CD4-positive, alpha-beta T cell treated with Interleukin-15 for 4 hours (primary cell): Measurements from ENCODE around the gene WNT5A.
"Not testable (repeated sequence)": the region's sequence is repeated elsewhere in the genome, so short reads cannot be mapped to it uniquely, and the experiment has no call there.

Source experiments
- DNase-seq: peaks from one replicate; pipeline ENCODE4 v3.0.0-alpha.2; 2020; ENCODE audit warnings: low spot score

WNT5A gene

DNA sequence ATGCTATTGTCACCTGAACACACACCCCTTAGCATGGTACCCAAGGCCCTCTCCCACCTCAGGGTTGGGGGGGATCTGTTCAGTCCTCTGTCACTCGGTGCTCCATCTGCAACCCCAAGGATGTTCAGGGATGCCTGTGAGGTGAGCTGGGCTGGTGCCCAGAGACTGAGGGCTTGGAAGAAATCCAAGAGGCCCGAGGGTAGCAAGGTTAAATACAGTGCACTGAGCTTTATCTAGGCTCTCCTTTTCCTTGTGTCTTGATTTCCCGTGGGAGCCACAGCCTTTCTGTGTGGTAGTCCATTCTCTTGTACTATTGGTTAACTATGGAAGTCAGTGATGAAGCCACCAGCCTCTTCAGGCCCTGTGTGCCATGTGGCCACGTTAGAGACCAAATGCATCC is 18.7 kb upstream of the WNT5A start:
- DNase-seq, result no peak

- not testable (repeated sequence) for DNase-seq
These were observed 18.0 kb upstream of the WNT5A start for GRCh38 chr3:55505102-55505501.

DNA sequence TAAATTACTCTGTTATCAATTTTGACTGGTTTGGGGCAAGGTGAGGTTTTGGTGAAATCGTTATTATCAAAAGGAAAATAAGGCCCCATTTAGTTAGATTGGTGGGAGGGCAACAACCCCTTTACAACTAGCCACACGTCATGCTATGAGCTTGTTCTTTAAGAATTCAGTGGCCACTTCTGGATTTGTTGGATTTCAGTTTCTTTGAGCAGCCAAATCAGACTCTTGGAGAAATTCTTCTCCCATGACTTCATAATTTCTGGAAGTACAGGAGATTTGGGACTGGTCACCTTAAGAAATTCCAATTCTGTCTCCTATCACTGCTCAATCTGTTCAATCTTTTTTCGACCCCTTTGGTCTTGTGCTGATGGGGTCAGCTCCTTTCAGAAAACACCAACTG is 14.8 kb upstream of the WNT5A start:
- DNase-seq, result no peak

- DNase-seq, result no peak
These were observed 13.6 kb upstream of the WNT5A start for GRCh38 chr3:55500555-55501330.

GRCh38 chr3:55498520-55498919 is 11.4 kb upstream of the WNT5A start:
- no peak for DNase-seq

DNA sequence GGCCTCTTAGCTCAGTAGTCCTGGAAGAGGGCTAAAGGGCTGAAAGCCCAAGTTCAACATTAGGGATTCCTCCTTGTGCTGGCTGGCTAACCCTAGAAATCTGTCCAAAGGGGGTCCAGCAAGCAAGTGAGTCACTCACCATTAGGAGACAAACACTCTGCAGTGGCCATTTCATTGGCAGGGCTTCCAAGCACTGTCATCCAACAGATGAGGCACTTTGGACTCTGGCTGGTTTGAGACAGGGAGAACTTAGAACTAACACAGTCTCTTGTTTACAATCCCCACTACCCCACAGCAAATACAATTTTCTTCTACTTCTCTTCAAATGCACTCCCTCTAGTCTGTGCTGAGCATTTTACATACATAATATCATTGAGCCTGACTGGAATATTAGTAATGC is 10.1 kb upstream of the WNT5A start:
- no peak for DNase-seq

- no peak for DNase-seq
These were observed 7.9 kb upstream of the WNT5A start for GRCh38 chr3:55494976-55495375.

DNA sequence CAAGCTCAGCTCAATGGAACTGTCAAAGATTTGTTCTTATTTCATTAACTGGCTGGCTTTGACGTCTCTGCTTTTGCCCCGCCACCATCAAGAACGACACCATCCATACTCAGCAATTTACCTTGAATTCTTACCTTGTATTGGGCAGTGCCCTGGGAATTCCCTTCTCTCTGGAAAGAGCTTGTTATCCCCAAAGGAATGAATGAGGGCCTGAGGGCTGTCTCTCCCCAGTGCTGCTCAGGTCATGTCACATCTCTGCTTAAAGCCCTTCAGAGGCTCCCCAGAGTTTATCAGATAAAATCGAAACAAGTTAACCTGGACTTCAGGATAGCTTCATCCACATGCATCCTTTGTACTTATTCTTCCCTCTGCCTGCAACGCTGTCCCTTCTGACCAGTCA is 5.9 kb upstream of the WNT5A start:
- DNase-seq, result no peak

DNA sequence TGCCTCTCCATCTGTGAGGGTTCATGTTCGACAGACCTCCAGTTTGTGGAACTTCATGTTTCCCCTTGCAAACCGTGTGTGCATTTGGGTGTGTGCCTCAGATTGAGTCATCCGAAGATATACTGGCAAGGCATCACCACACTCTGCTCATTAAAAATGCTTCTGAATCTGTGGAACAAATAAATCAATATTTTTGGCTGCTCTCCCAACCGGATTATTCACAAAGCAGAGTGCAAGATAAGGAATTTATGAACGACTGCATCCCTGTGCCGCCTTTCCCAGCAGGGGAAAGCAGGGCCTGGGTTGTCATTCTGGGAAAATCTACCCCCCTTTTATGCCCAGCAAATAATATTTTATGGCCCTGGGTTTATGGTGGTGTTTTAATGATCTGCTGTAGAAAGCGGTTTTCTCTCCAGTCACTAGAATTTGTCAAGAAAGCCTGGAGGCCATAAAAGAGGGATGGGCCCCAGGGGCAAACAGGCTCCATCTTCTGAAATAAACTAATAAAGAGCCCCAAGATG is 4.2 kb upstream of the WNT5A start:
- DNase-seq, result no peak

DNA sequence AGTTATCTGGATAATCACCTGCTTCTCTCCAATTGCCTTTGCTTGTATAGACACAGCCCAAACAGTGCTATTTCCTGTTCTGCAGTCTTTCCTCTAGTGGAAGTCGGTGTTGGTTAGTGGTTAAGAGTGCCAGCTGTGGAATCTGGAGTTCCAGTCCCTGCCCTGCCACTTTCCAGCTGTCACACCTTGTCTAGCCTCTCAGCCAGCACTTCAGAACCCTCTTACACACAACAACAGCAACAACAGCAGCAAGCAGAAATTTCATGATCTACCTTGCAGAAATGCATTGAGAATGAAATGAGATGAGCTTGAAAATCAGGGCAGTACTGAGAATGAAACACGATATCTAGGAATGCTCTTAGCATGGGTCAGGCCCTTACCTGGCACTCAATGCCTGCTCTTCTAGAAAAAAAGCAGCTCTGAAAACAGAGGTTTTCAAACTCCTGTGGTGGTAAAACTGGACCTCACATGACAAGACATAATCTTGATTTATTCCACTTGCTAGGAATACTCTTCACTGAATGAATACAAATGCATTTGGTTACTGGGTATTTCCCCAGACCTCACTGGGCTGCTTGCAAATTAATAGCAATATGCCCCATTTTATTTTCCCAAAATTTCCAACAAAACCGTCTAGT is 3.3 kb upstream of the WNT5A start:
- DNase-seq, result no peak

GRCh38 chr3:55489798-55490132 is 2.7 kb upstream of the WNT5A start:
- no peak for DNase-seq

DNA sequence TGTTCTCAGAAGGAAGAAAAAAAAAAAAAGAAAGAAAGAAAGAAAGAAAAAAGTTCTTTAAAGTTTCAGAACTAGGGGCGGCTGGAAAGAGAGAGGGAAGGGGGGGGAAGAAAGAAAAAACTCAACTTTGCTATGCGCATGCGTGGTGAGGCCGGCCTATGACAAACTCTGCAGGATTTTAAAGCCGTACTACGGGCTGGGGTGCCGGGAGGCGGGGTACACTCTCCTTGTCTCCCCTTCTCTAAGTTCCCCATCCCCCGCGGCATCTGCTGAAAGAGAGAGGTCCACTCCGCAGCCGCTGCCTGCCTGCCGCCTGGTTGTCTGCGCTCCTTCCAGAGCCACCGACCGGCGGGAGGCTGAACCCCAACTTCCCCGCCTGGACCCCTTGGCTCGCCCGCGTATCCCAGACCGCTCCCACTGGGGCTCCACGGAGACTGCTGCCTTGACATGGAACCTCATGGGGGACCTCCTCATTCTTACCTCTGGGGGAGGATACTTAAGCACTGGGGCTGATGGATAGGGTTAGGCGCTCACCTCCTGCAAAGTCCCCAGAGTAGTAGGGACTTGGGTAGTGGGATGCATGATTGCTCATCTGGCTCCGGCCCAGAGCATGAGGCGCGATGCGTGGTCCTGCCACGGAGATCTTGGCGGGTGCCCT is 1.4 kb upstream of the WNT5A start:
- no peak for DNase-seq

DNA sequence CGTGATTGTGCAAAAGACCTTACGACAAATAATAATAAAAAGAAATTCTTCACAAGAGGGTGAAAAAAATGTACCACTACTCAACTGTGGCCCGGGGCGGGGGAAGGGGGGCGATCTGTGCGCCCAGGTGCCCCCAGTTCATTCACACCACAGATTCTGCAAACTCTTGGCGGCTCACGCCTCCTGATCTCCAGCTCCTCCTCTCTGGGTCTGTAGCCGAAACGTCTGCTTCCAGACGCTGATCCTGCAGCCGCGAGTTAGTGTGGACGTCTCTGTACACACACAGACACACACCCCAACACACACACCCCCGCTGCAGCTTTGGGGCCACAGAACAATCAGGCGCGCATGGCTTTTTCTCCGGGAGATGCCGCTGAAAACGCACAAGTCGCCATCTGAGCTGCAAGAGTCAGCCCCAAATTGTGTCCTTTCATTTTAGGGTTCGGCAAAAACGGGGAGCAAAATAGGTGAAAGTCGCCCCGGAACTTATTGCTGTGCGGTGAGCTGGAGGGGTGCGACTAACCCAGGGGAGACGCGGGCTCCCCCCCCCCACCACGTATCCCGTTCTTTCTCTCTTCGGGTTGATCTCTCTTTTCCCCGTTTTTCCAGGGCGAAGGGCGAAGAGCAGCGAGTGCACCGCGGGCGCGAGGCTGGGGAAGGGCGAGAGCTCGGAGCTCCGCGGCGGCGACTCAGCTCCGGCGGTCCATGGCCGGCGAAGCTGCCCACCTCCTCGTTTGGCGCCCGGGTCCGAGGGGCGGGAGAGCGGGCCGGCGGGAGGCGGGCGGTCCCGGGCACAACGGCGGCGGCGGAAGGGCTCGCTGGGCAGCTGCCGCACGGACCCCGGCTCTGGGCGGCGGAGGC is 505 bp upstream of the WNT5A start:
- no peak for DNase-seq

GRCh38 chr3:55486101-55486856 is 827 bp downstream of the WNT5A start:
- DNase-seq, result no peak

GRCh38 chr3:55484801-55485791 is 2.0 kb downstream of the WNT5A start:
- DNase-seq, result no peak

DNA sequence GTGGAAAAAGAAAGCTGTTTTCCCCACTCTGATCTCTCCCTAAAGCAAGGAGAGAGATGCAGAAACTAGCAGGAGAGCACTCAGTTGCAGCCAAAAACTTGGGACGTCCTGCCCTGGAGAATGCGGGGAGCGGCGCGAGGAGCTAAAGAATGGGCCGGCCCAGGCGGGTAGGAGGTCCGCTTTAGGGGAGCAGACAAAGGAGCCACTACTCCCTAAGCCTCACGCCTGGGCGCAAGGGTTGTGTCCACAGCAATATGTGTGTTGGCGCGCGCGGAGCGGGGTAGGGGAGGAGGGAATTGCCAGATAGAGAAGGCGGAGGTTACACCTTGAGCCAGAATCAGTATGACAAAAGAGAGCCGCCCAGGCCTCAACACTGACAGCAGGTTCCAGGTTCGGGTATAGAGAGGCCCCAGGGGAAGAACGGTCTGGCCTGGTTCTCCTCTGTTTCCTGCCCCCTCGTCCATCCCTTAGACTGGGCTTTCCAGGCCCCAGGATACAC is 2.9 kb downstream of the WNT5A start:
- DNase-seq, result no peak

GRCh38 chr3:55483196-55484095 is 3.7 kb downstream of the WNT5A start:
- DNase-seq, result no peak

DNA sequence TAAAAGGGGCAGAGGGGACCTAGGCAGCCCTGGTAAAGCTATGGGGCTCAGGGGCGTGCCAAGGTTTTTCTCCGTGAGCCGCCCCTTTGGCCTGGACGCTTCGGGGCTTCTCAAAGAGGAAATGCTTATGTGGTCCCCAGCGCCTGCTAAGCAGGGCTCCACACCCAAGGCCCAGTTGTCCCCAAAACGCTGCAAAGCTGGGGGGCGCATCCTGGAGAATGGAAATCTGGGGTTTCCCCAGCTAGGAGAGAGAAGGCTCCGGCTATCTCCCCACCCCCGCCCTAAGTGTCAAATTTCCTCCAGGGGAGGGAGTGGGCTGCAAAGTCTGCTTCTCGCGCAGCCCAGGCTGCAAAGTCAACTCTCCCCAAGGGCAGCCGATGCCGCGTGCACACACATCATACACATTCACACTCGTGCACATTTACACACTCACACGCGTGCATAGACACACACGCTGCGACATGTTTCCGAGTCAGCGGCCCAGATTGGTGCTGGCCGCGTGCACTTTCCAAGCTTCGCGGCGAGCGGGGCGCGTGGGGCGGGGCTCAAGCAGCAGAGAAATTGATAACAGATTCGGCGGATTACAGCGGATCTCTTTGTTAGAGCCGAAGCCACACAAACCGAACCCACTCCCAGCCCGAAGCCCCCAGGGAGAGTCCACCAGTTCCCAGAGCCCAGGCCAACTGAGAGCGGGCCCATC is 4.5 kb downstream of the WNT5A start:
- DNase-seq, result no peak
